Ramos (cell line): Measurements from ENCODE around the gene ASIC3.

Experiments
- in situ Hi-C: fragments of 300-500 bp; cut with MboI; formaldehyde crosslinking; loops from one replicate; pipeline ENCODE4 v1.14.3; 2022; ENCODE audit warnings: low sequenced_read_pairs; ENCODE audit not compliant: unreplicated experiment

Gene ASIC3

DNA sequence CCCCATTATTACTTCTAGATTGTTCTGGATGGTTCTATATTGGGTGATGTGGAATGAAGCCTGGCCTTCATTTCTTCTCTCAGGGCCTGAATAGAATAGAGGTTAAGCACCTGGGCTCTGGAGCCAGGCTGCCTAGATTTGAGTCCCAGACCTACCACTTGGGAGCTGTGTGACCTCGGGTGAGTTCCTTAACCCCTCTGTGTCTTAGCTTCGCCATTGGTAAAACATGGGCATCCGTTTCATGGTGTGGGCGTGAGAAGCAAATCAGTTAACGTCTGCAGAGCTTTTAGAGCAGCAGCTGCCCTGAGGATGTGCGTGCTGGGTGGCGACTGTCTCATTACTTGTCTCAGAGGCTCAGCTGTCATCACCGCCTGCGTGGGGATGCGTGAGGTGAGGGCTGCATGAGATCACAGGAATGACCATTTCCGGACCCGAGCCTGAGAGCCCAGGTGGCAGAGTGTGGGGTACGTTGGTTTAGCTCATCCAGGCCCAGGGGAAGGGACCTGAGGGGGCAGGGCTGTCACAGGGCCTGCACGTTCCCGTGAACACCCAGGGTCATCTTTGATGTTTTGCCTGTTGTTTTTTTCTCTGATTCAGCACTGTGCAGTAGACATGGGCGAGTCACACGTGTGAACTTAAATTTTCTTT is 47.6 kb downstream of the ASIC3 start:
- in situ Hi-C loops, result no loop called here

DNA sequence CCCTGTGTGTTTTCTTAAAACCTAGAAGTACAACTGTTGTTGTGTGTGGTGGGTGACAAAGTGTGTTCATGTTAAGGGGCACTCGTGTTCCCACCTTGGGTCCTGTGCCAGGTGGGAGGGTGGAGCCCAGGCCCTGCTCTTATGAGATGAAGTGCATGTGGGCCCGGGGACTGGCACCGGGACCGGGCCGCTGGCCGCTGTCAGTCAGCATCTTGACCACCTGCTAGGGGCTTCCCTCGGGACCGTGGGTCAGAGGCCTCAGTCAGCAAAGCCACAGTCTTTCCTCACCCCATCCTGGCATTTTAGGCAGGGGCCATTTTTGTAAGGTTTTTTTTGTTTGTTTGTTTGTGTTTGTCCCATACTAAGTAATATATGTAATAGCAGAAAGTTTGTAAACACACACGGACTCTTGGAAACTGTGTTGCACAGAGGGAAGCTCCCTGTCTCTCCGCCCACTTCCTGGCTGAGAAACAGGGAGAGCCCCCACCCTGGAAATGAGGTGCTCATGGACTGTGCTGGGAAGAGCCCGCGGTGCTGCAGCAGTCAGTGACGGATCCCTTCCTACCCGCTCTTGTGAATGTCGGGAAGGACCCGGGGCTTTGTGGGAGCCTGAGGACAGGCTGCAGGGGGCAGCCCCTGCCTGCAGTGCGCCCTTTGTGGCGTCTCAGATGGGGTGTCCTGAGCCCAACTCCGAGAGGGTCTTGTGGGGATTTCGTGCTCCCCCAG is 51.3 kb downstream of the ASIC3 start:
- in situ Hi-C loops, result loop anchor here (10.0 kb wide), 1 partner anchor 315 kb away; no protein-coding TSS in a partner anchor

DNA sequence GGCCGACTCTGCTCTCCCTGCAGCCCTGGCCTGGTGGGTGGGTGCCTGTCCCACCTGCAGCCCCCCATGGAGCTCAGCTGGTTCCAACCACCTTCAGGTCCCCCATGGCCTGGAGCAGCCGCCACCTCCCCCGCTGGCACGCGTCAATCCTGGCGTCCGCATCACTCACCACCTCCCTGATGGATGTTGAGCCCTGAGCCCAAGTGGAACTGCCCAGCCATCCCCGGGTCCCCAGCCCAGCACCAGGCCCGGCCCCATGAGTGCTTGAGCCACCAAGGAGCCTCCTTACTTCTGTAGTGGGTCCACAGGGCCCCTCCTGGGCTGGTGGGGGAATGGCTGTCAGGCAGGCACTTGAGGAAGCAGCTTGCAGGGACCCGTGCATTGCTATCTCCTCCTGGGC is 52.6 kb downstream of the ASIC3 start:
- in situ Hi-C loops, result loop anchor here (10.0 kb wide), 1 partner anchor 316 kb away; no protein-coding TSS in a partner anchor

DNA sequence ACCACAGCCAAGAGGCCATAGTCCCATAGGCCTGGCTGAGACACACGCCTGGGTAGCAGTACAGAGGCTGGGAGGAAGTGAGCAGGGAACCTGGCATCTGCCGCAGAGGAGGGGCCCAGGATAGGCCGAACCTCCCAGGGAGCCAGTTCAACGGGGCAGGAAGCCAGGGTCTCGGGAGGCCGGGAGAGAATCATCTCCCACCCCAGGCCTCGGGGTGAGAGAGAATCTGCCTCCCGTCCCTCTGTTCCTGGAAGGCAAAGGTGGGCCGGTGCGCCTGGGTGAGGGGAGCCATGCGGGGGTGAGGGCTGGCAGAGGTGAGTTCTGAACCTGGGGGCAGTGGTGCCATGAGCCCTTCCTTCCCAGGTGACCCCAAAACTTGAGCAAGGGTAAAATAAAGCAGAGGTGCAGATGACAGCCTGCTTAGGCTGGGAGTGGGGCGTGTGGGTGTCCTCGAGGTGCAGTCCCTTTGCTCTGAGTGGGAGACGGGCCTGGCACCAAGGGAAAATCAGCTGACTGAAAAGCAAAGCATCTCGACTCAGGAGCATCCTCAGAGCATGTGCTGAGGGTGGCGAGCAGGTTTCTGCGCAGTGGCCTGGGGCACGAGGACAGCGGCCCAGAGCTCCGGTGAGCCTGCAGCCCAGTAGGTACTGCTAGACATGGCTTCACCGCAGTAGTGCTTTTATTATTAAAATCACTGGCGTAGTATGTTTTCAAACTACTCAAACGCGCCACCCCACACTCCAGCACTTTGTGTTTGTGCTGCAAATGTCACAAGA is 53.5 kb downstream of the ASIC3 start:
- in situ Hi-C loops, result loop anchor here (10.0 kb wide), 1 partner anchor 317 kb away; no protein-coding TSS in a partner anchor
